ENCODE measurements around the gene MR1. TPM values are rescaled to one million over a fixed set of nuclear protein-coding genes. Genes with fewer than 3 reads are reported as not detected.

Gene MR1
- total RNA-seq, 1 donor, result 21.6 TPM

GRCh38 chr1:181010789-181011188, 23.0 kb upstream of the MR1 start:
- DNase-seq (ENCODE audit: low read depth), result peak; percentile 83
- TF ChIP-seq, protein P1, sequence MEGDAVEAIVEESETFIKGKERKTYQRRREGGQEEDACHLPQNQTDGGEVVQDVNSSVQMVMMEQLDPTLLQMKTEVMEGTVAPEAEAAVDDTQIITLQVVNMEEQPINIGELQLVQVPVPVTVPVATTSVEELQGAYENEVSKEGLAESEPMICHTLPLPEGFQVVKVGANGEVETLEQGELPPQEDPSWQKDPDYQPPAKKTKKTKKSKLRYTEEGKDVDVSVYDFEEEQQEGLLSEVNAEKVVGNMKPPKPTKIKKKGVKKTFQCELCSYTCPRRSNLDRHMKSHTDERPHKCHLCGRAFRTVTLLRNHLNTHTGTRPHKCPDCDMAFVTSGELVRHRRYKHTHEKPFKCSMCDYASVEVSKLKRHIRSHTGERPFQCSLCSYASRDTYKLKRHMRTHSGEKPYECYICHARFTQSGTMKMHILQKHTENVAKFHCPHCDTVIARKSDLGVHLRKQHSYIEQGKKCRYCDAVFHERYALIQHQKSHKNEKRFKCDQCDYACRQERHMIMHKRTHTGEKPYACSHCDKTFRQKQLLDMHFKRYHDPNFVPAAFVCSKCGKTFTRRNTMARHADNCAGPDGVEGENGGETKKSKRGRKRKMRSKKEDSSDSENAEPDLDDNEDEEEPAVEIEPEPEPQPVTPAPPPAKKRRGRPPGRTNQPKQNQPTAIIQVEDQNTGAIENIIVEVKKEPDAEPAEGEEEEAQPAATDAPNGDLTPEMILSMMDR (IDR thresholded peaks at IDR 0.05; ENCODE audit: insufficient read depth, low read length), result peak; percentile 16

DNA sequence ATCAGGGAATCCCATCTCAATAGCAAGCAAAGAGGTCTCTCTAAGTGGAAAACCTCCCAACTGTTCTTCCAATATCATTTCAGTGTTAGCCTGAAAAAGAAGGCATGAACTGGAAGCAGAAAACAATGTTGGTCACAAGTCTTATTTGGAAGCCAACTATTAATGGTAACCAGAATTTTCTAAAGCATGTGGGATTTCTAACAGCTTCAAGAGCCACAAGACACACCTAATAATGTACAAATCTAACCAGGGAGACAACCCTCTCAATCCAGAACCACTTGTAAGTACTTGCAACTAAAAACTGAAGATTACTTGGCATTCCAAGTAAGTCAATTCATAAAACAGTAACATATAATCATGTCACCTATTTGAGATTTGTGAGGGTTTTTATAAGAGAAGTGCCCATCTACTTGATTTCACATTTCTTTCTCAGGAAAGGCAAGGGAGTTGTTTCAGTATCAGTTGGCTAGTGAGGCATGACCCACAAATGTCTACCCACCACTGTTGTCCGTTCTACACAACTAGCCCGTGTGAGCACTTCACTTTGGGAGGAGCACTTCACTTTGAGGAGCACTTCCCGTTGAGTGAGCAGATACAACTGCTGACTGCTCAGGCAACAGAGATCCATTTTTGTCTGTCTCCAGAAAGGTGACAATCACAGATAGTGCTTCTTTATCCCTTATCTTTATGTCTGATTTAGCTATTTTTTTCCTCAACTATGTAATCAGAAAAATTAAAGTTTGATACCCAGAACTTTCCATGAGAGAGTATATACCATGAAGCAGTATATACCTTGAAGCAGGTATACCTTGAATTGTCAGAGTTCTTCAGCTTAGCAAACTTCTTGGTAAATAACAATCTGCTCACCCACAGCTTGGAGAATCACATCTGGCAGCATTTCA, 22.2 kb upstream of the MR1 start:
- TF ChIP-seq, protein P1 (IDR thresholded peaks at IDR 0.05; ENCODE audit: insufficient read depth, low read length), result no peak
- no peak overlapping the region for H3K4me3 ChIP-seq (ENCODE audit: low read depth, low read length)
- DNase-seq (ENCODE audit: low read depth), result no peak

More at GRCh38 chr1:181010789-181011188, 23.0 kb upstream of the MR1 start:
- H3K4me3 ChIP-seq (ENCODE audit: low read depth, low read length), result no peak overlapping the region

GRCh38 chr1:181012203-181012745, 21.5 kb upstream of the MR1 start:
- no peak for DNase-seq (ENCODE audit: low read depth)
- TF ChIP-seq, protein P1 (IDR thresholded peaks at IDR 0.05; ENCODE audit: insufficient read depth, low read length), result no peak
- H3K4me3 ChIP-seq (ENCODE audit: low read depth, low read length), result no peak overlapping the region

DNA sequence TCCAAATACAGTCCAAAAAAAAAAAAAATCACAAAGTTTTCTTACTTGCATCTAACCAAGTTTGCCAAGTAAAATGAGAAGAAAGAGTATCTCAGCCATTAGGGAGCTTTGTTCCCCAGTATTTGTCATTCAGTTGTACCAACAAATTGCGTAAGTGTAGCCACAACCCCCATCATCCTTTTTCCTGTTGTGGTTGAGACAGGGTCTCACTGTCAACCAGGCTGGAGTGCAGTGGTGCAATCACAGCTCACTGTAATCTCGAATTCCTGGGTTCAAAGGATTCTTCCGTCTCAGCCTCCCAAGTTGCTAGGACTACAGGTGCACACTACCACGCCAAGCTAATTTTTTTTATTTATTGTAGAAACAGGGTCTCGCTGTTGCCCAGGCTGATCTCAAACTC, 20.6 kb upstream of the MR1 start:
- no peak for DNase-seq (ENCODE audit: low read depth)
- TF ChIP-seq, protein P1 (IDR thresholded peaks at IDR 0.05; ENCODE audit: insufficient read depth, low read length), result no peak
- H3K4me3 ChIP-seq (ENCODE audit: low read depth, low read length), result no peak overlapping the region

DNA sequence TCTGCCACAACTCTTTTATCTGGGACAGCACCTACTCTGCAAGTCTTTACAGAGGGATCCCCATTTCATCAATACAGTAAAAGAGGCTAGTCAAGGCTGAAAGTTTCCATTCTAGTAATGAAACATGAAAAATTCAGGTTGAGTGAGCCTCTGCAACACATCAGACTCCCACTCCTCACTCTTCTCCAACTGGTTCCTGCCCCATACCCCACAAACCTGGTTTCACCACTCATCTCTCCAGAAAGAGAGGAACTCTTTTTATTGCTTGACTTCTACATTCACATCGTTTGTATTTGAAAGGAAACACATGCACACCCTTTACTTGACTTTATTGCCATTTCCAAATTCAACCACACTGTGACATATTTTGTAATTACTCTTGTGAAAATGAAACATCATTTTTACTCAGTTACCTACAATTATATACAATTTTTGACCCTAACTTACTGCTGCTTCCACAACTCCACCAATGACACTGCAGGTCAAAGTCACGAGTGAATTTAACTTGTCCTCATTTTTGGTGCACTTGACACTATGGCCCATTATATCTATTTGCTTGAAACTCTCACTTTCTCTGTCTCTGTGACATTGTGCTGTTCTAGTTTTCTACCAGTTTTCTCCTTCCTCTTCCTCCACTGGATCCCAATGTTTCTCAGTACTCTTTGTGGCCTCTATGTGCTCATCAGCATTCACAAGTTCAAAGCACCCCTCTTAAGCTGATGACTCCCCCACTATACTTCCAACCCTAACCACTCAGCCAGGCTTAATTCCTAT, 19.1 kb upstream of the MR1 start:
- no peak for DNase-seq (ENCODE audit: low read depth)
- H3K4me3 ChIP-seq (ENCODE audit: low read depth, low read length), result no peak overlapping the region
- TF ChIP-seq, protein P1 (IDR thresholded peaks at IDR 0.05; ENCODE audit: insufficient read depth, low read length), result no peak

- TF ChIP-seq, protein P1 (IDR thresholded peaks at IDR 0.05; ENCODE audit: insufficient read depth, low read length), result no peak
- DNase-seq (ENCODE audit: low read depth), result no peak
Observed at GRCh38 chr1:181015251-181015615, 18.6 kb upstream of the MR1 start.

More at GRCh38 chr1:181015251-181015615, 18.6 kb upstream of the MR1 start:
- H3K4me3 ChIP-seq (ENCODE audit: low read depth, low read length), result no peak overlapping the region

All from fibroblast of the aortic adventitia (primary cell).